Hippocampal formation (tissue), 2 donors: ENCODE results near the gene MYLK3.
"Not testable (repeated sequence)": the region's sequence is repeated elsewhere in the genome, so short reads cannot be mapped to it uniquely, and the experiment has no call there.

Experiments used
- DNase-seq, 2 donors: peaks; one replicate each; lab custom pipeline; 2025; lab: John Stamatoyannopoulos, UW

MYLK3 gene

DNA sequence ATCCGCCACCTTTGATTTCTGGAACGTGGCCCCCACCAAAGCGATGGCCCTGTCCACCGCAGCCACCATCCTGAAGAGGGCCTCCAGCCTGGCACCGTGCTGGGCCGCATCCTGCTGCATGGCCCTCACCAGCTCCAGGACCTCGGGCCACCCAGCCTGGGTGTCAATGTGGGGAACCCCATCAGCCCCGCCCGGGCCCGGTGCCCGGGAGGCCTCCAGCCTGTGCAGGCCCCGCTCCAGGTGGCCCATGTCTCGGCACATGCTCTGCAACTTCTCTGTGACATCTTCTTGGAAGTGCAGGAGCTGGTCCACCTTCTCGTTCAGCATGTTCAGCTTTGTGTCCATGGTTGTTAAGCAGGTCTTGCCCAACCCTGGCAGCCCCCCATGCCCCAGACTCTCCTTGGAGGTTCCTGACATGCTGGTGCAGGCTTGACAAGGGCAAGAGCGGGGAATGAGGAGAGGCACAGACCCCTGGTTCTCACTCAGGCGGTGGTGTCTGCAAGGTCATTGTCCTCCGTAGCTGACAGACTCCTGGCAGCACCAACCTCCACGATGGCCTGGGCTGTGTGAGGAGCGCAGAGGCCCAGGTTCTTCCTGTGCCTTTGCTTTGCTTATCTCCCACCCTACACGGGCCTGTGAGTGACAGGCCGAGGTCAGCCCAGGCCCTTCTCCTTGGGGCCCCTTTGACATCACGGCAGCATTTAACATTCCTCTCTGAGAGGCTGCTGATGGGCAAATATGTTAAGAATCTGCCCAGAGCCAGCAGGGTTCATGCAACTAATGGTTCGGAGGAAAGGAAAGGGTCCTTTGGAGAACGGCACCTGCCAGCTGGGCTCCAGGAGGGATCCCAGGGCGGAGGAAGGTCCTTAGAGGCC, at the start of gene MYLK3:
MYLK3 (minus strand) TSS at position 568 of the 875 bp plus-strand sequence; CDS start at position 417, 151 bp downstream.
- no peak for DNase-seq

DNA sequence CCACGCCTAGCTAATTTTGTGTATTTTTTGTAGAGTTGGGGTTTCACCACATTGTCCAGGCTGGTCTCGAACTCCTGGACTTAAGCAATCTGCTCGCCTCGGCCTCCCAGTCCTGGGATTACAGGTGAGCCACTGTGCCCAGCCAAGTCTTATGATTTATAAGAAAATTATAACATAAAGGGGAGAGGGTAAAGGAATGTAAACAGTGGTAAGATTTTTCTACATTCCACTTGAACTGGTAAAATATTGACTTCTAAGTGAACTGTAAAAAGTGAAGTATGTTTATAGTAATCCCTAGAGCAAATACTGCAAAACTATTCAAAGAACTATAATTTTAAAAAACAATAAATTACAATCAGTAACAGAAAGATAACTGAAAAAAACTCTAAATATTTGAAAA, 49.4 kb upstream of the MYLK3 start:
- DNase-seq, result no peak

DNA sequence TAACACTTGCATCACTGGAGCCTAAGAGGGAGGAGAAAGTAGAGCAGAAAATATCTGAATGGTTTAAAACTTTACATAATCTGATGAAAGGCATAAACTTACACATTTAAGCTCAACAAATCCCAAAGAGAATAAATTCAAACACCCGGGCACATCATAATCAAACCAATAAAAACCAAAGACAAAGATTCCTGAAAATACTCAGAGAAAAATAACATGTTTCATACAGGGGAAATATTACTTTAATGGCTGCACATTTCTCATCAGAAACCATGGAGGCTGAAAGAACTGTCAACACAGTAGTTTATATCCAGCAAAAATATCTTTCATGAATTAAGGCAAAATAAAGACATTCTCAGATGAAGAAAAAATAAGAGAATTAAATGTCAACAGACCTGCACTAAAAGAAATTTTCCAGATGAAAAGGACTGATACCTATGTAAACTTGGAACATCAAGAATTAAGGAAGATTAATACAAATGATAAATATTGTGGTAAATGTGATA, 48.7 kb upstream of the MYLK3 start:
- DNase-seq, result no peak

DNA sequence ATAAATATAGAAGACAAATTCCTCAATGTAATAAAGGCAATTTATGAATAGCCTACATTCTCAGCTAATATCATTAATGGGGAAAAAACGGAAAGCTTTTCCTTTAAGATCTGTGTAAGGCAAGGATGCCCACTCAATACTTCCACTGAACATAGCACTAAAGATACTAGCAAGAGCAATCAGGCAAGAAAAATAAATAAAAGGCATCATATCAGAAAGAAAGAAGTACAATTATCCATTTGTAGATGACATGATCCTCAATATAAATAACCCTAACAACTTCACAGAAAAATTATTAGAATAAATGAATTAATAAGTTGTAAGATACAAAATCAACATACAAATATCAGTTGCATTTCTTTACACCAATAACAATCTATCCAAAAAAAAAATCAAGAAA, 45.7 kb upstream of the MYLK3 start:
- no peak for DNase-seq

DNA sequence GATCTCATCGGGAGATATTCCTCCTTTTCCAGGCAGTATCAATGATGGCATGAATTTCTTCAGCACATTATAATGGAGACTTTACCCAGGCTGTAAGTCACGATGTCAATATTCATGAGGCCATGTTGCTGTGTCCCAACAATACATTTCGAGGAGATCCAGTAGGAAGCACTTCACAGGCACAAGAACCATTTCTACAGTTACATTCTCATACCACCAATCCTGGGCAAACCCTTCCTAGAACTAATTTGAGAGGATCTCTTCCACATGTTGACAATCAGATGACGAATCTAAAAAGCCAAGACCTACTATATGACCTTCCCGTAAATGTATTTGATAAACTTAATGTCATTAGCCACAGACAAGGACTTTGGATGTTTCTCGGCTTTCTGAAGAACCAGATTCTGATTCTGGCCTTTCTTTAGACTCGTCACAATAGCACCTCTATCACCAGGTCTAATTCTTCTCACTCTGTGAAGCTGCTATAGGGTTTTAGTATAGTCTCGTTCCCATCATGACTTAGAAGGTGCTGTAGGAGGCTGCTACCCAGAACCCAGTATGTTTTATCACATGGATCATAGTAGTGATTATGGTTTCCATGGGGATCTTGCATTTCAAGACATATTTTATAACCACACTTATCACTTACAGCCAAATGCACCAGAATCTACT, 42.6 kb upstream of the MYLK3 start:
- no peak for DNase-seq

DNA sequence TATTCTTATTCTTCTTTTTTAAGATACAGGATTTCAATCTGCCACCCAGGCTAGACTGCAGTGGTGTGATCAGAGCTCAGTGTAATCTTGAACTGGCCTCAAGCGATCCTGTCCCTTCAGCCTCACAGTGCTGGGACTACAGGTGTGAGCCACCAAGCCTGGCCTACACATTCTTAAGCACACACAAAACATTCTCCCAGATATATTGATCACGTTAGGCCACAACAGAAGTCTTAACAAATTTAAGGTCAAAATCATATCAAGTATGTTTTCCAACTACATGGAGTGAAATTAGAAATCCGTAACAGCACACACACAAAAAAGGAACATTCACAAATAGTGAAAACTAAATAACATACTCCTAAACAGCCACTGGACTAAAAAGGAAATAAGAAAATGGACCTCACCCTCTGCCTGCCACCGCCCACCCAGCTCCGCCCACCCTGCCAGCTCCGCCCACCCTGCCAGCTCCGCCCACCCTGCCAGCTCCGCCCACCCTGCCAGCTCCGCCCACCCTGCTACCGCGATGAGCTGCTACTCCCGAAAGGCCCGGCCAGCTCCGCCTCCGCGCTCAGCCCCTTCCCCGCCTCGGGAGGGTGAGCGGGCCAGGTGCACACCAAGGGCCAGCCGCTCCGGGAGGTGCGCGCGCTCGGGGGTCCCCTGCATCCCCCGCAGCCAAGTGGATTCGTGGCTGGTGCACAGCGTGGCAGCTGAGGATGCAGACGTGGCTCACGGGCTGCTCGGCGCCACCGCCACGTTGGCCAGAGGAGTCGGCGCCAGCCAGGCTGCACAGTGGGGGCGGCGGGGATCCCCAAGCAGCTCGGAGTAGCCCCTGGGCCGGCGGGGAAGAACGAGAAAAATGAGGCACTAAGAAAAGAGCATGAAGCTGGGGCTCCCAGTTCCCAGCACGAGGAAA, 41.6 kb upstream of the MYLK3 start:
- peak; percentile 18 to 52 for DNase-seq

DNA sequence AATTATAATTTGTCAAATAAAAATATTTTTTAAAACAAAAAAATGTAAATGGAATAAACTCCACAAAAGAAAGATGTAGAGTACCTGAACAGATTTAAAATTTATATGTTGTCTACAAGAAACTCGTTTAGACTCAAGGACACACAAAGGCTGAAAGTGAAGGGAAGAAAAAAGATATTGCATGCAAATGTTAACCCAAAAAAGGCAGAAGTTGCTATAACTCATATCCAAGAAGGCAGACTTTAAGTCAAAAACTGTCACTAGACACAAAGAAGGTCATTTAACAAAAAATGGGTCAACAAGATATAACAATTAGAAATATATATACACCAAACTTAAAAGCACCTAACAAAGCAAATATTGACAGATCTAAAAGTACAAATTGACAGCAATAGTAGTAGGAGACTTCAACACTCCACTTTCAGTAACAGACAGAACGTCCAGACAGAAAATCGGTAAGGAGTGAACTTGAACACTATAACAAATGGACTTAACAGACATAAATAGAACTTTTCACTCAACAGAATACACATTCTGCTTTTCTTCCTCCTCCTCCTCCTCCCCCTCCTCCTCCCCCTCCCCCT, 40.8 kb upstream of the MYLK3 start:
- DNase-seq, result no peak

DNA sequence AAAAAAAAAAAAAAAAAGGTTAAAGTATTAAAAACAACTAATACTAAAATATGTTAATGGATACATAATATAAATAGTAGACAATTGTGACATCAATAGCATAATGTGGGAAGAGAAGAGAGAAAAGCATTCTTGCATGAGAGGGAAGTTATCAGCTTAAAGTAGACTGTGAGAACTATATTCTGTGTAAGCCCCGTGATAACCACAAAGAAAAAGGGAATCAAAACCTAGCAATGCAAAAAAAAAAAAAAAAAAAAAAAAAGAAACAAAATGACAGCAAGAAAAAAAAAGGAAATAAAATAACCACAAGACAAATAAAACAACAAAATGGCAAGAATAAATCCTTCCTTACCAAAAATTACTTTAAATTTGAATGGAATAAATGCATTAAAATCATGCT, 39.8 kb upstream of the MYLK3 start:
- DNase-seq, result no peak

DNA sequence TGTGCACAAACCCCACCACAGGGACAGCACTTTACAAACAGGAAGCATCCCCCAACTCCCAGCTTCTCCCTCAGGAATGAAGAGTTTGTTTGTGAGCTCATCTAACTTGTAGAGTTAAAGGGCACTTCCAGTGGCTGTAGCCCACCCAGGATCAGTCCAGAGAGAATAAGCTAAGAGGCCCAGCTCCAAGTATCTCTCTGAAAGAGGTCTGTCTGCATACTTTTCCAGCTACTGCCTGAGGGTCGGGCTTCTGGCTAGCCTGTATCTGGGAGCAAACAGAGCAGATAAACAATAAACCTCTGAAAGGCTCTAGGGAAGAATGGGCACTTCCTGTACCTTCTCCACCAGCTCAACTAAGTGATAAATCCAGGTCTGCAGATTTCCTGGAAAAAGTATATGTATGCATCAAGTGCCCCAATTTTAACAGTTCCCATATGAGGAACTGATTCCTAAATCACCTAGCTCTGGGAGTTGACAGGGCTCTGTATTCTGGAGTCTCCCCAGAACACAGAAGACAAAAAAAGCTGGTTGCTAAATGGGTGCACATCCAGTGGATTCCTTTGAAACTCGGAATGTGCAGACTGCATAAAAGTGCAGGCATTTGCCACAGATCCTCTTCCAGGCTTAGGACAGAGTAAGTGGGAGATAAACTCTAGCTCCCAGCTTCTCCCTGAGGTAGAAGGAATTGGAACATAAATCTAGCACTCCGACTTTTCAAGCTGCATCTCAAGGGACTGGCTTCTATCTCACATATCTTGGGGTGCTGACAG, 37.1 kb upstream of the MYLK3 start:
- no peak for DNase-seq

DNA sequence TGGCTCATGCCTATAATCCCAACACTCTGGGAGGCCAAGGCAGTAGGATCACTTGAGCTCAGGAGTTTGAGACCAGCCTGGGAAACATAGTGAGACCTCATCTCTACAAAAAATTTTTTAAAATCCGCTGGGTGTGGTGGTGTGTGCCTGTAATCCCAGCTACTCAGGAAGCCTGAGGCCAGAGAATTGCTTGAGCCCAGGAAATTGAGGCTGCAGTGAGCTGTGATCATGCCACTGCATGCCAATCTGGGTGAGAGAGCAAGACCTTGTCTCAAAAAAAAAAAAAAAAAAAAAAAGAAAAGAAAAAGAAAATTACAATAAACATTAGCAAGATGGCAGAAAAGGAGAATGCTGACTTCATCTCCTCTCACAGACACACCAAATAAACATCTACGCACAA, 36.4 kb upstream of the MYLK3 start:
- DNase-seq, result not testable (repeated sequence)

DNA sequence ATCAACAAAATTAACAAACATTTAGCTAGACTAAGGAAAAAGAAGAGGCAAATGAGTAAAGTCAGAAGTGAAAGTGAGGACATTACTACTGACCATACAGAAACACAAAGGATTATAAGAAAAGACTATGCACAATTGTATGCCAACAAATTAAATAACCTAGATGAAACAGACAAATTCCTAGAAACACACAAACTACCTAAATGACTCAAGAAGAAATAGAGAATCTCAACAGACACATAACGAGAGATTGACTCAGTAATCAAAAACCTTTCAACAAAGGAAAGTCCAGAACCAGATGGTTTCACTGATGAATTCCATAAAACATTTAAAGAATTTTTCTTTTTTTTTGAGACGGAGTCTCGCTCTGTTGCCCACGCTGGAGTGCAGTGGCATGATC, 35.7 kb upstream of the MYLK3 start:
- no peak for DNase-seq

DNA sequence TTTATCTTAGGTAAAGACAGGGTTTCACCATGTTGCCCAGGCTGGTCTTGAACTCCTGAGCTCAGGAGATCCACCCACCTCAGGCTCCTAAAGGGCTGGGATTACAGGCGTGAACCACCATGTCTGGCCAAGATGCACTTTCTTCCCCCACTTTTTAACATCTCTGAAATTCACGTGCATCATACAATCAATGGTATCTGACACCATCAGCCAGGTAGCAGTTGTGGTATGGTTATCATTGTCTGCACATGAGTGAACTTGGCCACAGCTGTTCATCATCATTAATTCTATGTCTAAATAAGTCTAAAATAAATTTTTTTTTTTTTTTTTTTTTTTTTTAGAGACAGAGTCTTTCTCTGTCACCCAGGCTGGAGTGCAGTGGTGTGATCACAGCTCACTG, 34.2 kb upstream of the MYLK3 start:
- DNase-seq, result no peak

DNA sequence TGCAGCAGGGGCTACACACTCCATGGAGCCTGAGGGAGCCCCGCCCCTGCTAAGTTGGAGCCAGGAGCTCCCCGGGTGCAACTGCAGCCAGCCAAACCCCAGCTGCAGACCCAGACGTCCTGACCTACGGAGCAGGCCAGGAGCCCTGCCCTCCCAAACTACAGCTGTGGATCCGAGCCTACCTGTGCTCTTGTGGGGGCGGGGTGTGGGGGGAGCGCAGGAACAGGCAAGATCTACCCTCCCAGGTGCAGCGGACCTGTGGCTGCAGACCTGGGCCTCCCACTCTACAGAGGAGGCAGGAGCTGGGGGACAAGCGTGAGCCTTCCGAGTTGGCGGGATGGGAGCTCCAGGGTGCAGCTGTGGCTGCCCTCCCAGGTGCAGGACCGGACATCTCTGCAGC, 29.7 kb upstream of the MYLK3 start:
- DNase-seq, result no peak

DNA sequence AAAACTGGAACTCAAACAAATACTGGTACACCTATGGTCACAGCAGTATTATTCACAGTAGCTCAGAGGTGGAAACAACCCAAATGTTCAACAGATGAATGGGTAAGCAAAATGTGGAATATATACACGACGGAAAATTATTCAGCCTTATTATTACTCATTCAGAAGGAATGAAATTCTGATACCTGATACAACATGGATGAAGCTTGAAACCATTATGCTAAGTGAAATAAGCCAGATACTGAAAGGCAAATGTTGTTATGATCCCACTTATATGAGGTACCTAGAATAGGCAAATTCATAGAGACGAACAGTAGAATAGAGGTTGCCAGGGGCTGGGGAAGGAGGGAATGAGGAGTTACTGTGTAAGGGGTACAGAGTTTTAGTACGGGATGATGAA, 27.1 kb upstream of the MYLK3 start:
- DNase-seq, result no peak

DNA sequence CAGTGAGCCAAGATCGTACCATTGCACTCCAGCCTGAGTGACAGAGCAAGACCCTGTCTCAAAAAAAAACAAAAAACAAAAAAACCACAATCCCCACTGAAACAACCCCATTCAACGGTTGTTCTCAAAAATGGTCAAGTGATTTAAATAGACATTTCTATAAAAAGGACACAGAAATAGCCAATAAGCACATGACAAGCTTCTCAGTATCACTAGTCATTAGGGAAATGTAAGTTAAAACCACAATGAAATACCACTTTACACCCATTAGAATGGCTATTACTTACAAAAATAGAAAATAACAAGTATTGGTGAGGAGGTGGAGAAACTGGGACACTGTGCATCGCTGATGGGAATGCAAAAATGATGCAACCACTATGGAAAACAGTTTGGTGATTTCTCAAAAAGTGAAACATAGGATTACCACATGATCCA, 26.6 kb upstream of the MYLK3 start:
- DNase-seq, result no peak

DNA sequence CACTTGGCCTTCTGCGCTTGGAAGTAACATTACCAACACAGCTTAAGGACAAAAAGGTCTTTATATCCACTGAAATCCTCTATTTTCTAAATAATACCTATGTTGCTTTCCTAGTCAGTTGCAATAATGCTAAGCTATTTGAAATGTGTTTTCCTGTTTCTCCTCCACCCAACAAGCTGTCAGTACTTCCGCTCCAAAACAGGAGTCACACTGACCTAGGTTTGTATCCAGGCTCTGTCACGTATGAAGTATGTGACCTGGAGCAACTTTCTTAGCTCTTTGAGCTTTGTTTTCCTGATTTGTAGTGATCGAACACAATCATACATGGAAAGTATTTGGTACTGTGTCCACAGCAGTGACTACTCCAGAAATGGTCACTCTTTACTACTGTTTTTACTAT, 24.3 kb upstream of the MYLK3 start:
- DNase-seq, result no peak

DNA sequence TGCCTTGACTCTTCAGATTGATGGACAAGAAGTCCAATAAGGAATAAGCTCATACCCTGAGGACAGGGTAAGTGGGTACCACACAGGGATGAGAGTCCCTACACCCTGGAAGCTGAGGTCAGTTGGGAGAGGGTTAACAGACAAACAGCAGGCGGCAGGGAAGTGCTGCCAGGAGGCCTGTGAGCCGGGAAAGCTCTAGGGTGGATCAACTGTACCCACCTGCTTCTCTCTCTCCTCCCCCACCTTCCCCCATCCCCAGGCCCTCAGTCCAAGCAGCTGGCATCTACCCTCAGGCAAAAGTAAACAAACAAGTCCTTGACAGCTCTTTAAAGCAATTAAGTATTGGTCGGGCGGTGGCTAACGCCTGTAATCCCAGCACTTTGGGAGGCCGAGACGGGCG, 20.7 kb upstream of the MYLK3 start:
- no peak for DNase-seq

DNA sequence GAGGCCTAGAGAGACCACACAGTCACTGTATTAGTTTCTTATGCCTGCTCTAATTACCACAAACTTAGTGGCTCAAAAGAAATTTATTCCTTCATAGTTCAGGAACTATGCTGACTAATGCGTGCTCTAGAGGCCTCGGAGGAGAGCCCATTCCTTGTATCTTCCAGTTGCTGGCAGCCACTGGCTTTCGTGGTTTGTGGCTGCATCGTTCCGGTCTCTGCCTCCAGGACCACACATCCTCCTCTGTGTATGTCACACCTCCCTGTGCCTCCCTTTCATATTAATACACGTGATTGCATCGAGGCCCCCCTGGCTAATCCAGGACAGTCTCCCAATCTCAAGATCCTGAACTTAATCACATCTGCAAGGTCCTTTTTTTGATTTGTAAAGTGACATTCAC, 16.9 kb upstream of the MYLK3 start:
- DNase-seq, result no peak

DNA sequence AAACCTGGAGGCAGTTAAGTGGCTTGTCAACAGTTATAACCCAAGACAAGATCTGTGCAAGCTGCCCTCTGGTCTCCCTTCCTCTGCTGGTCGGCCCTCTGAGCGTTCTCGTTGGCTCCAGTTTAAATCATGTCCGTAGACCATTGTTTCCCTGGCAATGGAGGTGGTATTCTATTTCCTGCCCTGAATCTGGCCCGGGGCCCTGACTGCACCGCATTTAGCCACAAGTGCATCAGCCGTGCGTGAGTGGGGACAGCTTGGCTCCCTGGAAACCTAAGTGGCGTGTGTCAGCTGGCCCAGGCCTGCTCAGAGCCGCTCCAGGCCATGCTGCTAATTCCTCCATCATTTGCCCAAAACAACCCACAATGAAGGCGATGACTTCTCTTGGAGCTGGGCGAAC, 15.0 kb upstream of the MYLK3 start:
- no peak for DNase-seq

DNA sequence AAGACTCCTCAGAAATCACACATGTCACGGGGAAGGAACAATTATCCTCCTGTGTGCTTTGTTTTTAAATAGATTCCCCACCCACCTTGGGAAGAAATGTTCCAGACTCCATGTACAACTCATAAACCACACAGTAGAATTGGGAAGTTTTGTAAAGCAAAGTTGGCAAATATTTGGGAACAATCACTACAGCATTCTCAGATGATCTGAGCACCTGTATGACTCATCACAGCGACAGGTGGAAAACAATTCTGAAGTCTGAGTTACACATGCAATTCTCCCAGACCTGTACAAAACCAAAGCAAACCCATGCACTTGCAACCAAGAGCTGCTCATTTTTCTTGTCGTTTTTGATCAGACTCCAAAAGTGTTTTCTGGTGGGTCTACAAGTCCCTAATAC, 14.4 kb upstream of the MYLK3 start:
- DNase-seq, result no peak

DNA sequence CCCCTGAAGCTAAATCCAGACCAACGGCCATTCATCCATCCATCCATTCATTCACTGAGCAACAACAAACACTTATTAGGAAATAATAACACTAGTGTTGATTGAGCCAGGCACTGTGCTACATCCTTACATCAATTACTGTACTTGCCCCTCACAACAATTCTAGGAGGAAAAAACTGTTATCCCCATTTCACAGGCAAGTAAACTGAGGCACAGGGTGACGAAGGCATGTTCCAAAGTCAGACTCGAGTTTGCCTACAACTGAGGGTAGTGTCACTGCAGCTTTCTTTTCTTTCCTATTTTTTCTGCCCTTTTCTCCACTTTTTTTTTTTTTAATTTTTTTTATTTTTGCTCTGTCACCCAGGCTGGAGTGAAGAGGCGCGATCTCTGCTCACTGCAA, 11.2 kb upstream of the MYLK3 start:
- no peak for DNase-seq
